Measurements from ENCODE around the gene MYBPH. TPM values are rescaled to one million over a fixed set of nuclear protein-coding genes. Genes with fewer than 3 reads are reported as not detected.

The MYBPH gene
- total RNA-seq, 1 donor from 2014 or later: not detected

DNA sequence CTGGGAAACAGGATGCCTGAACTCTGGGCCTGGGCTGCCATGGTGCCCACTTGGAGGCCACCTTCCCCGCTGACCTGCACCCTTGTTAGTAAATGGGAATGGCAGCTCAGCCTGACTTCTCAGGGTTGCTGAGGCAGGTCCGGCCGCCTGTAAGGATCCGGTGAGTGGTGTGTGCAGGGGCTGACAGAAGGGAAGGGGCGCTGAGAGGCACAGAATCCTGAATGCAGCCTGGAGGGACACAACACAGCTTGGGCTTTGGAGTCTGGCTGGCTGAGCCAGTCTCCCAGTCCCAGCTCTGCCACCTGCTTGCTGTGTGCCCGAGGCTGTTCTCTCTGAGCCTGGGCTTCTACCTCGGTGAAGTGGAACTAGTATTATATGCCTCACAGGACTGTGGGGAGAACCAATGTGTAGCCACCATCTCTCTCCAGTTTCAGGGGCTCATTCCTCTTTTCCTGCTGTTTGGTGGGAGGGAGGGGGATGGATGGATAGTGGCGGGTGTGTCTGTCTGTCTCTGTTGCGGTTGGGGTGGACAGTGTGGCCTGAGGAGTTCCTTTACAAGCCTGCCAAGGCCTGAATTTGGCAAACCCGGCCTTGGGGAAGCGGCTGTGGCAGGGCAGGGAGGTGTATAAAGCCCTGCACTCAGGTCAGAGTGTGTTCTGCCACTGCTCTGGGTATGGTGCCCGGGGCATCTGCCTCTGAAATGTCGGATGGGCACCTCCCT is 30.1 kb downstream of the MYBPH start:
- Mint-ChIP-seq H3K27me3 (ENCODE audit: unreplicated experiment) (peaks cover 6% of the 10 kb centered on the region), H3K36me3 (ENCODE audit: low read depth, unreplicated experiment) (peaks cover 22% of the 10 kb centered on the region), H3K27ac (ENCODE audit: unreplicated experiment) (peak overlapping the region; percentile 30), H3K9me3 (ENCODE audit: unreplicated experiment) (no peaks in the 10 kb centered on the region), H3K4me1 (ENCODE audit: unreplicated experiment) (peaks cover 46% of the 10 kb centered on the region), H3K4me3 (ENCODE audit: unreplicated experiment) (no peak overlapping the region)
- TF ChIP-seq, protein P1, sequence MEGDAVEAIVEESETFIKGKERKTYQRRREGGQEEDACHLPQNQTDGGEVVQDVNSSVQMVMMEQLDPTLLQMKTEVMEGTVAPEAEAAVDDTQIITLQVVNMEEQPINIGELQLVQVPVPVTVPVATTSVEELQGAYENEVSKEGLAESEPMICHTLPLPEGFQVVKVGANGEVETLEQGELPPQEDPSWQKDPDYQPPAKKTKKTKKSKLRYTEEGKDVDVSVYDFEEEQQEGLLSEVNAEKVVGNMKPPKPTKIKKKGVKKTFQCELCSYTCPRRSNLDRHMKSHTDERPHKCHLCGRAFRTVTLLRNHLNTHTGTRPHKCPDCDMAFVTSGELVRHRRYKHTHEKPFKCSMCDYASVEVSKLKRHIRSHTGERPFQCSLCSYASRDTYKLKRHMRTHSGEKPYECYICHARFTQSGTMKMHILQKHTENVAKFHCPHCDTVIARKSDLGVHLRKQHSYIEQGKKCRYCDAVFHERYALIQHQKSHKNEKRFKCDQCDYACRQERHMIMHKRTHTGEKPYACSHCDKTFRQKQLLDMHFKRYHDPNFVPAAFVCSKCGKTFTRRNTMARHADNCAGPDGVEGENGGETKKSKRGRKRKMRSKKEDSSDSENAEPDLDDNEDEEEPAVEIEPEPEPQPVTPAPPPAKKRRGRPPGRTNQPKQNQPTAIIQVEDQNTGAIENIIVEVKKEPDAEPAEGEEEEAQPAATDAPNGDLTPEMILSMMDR (IDR thresholded peaks at IDR 0.05; ENCODE audit: unreplicated experiment): no peak
- DNase-seq (ENCODE audit: low spot score): no peak

DNA sequence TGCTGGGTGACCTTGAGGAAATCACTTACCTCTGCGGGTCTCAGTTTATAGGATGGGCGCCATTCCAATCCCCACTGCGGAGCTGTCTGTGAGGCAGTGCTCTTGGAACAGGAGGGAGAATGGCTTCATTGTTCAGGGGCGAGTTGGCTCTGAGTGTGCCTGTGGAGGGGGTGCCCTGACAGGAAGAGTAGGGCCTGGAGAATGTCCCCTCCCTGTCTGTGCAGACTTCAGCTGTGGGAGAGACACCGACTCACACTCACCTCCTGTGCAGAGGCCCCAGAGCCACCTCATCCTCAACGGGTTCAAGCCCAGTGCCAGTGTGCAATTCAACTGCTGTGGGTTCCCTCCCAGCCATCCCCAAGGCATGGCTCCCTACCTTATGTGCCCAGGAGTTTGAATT is 31.0 kb downstream of the MYBPH start:
- TF ChIP-seq, protein P1 (IDR thresholded peaks at IDR 0.05; ENCODE audit: unreplicated experiment): no peak
- no peak for DNase-seq (ENCODE audit: low spot score)
- Mint-ChIP-seq H3K36me3 (ENCODE audit: low read depth, unreplicated experiment) (peaks cover 22% of the 10 kb centered on the region), H3K4me1 (ENCODE audit: unreplicated experiment) (peaks cover 40% of the 10 kb centered on the region), H3K27me3 (ENCODE audit: unreplicated experiment) (peaks cover 6% of the 10 kb centered on the region), H3K4me3 (ENCODE audit: unreplicated experiment) (no peak overlapping the region), H3K9me3 (ENCODE audit: unreplicated experiment) (no peaks in the 10 kb centered on the region), H3K27ac (ENCODE audit: unreplicated experiment) (no peak overlapping the region)

DNA sequence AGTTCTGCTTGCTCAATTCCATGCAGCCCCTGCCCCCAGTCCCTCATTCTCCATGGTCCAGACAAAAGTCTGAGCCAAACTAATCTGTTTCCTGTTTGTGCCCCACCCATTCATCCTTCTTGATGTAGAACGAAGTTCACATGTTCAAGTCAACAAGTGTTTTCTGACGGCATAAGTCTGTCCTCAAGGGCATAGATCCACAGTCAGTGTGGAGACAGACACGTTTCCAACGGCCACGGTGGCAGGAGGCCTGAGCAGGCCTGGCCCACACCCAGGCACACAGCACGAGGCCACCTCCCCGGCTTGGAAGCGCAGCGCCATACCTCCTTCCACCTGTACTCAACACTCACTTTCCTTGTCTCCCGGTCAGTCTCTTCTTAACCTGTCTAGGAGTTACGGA is 32.0 kb downstream of the MYBPH start:
- Mint-ChIP-seq H3K27ac (ENCODE audit: unreplicated experiment) (no peak overlapping the region), H3K4me1 (ENCODE audit: unreplicated experiment) (peaks cover 34% of the 10 kb centered on the region), H3K27me3 (ENCODE audit: unreplicated experiment) (peaks cover 4% of the 10 kb centered on the region), H3K36me3 (ENCODE audit: low read depth, unreplicated experiment) (peaks cover 22% of the 10 kb centered on the region), H3K9me3 (ENCODE audit: unreplicated experiment) (no peaks in the 10 kb centered on the region), H3K4me3 (ENCODE audit: unreplicated experiment) (peak overlapping the region; percentile 73)
- TF ChIP-seq, protein P1 (IDR thresholded peaks at IDR 0.05; ENCODE audit: unreplicated experiment): no peak
- DNase-seq (ENCODE audit: low spot score): no peak

DNA sequence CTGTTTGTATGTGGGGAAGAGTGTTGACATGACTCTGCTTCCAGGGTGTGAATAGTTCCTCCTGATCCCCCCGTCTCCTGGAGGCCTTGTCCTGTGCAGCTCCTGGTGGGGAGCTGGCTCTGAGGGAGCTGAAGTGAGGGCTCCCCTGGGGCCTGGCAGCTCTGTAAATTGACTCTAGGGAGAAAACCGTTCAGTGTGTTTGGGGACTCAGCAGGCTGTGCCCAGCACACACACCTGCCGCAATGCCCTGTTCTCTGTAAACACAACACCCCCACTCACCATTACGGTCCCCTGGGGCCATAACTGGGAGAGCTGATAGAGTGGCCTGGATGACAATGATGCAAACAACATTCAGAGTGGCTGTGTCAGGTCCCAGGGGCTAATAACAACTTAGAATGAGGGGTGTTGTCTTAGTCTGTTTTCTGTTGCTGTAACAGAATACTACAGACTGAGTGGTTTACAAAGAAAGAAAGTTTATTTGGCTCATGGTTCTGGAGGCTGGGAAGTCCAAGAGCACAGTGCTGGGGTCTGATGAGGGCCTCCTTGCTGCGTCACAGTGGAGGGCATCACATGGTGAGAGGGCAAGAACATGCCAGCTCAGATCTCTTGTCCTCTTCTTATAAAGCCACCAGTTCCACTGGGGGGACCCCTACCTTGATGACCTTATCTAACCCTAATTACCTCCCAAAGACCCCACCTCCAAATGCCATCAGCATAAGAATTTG is 32.8 kb downstream of the MYBPH start:
- Mint-ChIP-seq H3K27me3 (ENCODE audit: unreplicated experiment) (peaks cover 2% of the 10 kb centered on the region), H3K4me1 (ENCODE audit: unreplicated experiment) (peaks cover 34% of the 10 kb centered on the region), H3K9me3 (ENCODE audit: unreplicated experiment) (no peaks in the 10 kb centered on the region), H3K4me3 (ENCODE audit: unreplicated experiment) (no peak overlapping the region), H3K27ac (ENCODE audit: unreplicated experiment) (no peak overlapping the region), H3K36me3 (ENCODE audit: low read depth, unreplicated experiment) (peaks cover 22% of the 10 kb centered on the region)
- no peak for DNase-seq (ENCODE audit: low spot score)
- TF ChIP-seq, protein P1 (IDR thresholded peaks at IDR 0.05; ENCODE audit: unreplicated experiment): no peak

DNA sequence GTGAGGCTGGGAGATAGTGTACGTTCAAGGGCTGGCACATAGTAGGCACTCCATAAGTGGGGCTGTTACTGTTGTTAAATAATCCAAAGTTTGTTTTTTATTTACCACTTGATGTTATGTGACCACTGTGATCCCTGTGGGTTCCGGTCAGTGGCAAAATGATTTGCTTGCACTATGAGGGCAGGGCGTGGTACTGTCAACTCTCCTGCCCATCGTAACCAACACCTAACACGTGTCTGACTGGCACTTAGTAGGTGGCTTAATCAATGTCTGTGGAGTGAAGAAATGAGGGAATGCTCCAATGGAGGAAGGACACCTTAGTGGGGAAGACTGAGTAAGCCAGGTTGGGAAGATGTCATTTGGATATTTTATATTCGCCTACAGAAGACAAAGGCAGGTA is 33.5 kb downstream of the MYBPH start:
- TF ChIP-seq, protein P1 (IDR thresholded peaks at IDR 0.05; ENCODE audit: unreplicated experiment): no peak
- peak overlapping the region; percentile 72 for H3K4me3 Mint-ChIP-seq (ENCODE audit: unreplicated experiment)
- peaks cover 29% of the 10 kb centered on the region for H3K4me1 Mint-ChIP-seq (ENCODE audit: unreplicated experiment)
- no peak for DNase-seq (ENCODE audit: low spot score)
- H3K9me3 Mint-ChIP-seq (ENCODE audit: unreplicated experiment): no peaks in the 10 kb centered on the region
- H3K27ac Mint-ChIP-seq (ENCODE audit: unreplicated experiment): no peak overlapping the region
- H3K27me3 Mint-ChIP-seq (ENCODE audit: unreplicated experiment): peaks cover 2% of the 10 kb centered on the region
- peaks cover 22% of the 10 kb centered on the region for H3K36me3 Mint-ChIP-seq (ENCODE audit: low read depth, unreplicated experiment)
